ENCODE data around the gene ADAMTS1.

The ADAMTS1 gene

GRCh38 chr21:26834181-26834905 lies 10.9 kb downstream of the ADAMTS1 start:
- Histone ChIP-seq H3K9me3 (replicated peaks in 1 of 2; ENCODE audit: control insufficient read depth in 2 of 2, insufficient read depth in 1 of 2, low read depth in 1 of 2, low read length in 2 of 2) (peaks cover 0 to 1% of the 10 kb centered on the region in 2 donors), H3K4me1 (ENCODE audit: control insufficient read depth in 2 of 2, insufficient read depth in 1 of 2, low read depth in 1 of 2, low read length in 2 of 2) (no peaks in the 10 kb centered on the region), H2BK12ac (ENCODE audit: low read length) (no peak overlapping the region), H3K18ac (ENCODE audit: low read length) (no peak overlapping the region), H2BK120ac (ENCODE audit: low read depth, low read length) (no peak overlapping the region), H2BK15ac (ENCODE audit: low read length) (no peak overlapping the region), H3K4me2 (ENCODE audit: insufficient read depth, low read length, poor library complexity, severe bottlenecking) (no peak overlapping the region), H3K23ac (ENCODE audit: low read depth, low read length, poor library complexity) (no peak overlapping the region), H4K91ac (ENCODE audit: low read depth, low read length, poor library complexity) (no peak overlapping the region), H2AK5ac (ENCODE audit: low read depth, low read length) (no peak overlapping the region), H3K79me1 (ENCODE audit: low read depth, low read length) (no peaks in the 10 kb centered on the region), H2AFZ (ENCODE audit: low read length) (no peak overlapping the region), H2BK5ac (ENCODE audit: low read length) (no peak overlapping the region), H3K4me3 (ENCODE audit: low read length in 2 of 2) (no peak overlapping the region), H3K27ac (replicated peaks; ENCODE audit: low read length) (no peak overlapping the region), H3K9ac (ENCODE audit: low read depth, low read length, poor library complexity) (no peak overlapping the region), H4K8ac (ENCODE audit: low read depth, low read length) (no peak overlapping the region), H3K36me3 (replicated peaks in 1 of 2; ENCODE audit: control insufficient read depth in 2 of 2, insufficient read depth in 2 of 2, low read length in 2 of 2) (peaks cover 14 to 31% of the 10 kb centered on the region in 2 donors), H3K4ac (ENCODE audit: low read length) (no peak overlapping the region), H3K14ac (ENCODE audit: low read length) (no peak overlapping the region), H3K27me3 (ENCODE audit: control insufficient read depth in 3 of 3, insufficient read depth in 3 of 3, low read depth in 1 of 3, low read length in 3 of 3) (no peaks in the 10 kb centered on the region)
- no peak for DNase-seq (ENCODE audit: low spot score)
- WGBS, 2 donors (ENCODE audit: extremely low coverage in 2 of 2, insufficient read length in 2 of 2, insufficient replicate concordance in 1 of 2), result no CpG with 5 or more reads among the region's 2 CpGs

- Histone ChIP-seq H3K4me1 (ENCODE audit: control insufficient read depth in 2 of 2, insufficient read depth in 1 of 2, low read depth in 1 of 2, low read length in 2 of 2) (no peaks in the 10 kb centered on the region), H2AFZ (ENCODE audit: low read length) (no peak overlapping the region), H3K4ac (ENCODE audit: low read length) (peak overlapping the region; percentile 1), H3K27ac (replicated peaks; ENCODE audit: low read length) (no peak overlapping the region), H3K36me3 (replicated peaks in 1 of 2; ENCODE audit: control insufficient read depth in 2 of 2, insufficient read depth in 2 of 2, low read length in 2 of 2) (peaks cover 13 to 22% of the 10 kb centered on the region in 2 donors), H2BK120ac (ENCODE audit: low read depth, low read length) (no peak overlapping the region), H3K23ac (ENCODE audit: low read depth, low read length, poor library complexity) (peak overlapping the region; percentile 34), H4K8ac (ENCODE audit: low read depth, low read length) (no peak overlapping the region), H3K14ac (ENCODE audit: low read length) (no peak overlapping the region), H3K27me3 (ENCODE audit: control insufficient read depth in 3 of 3, insufficient read depth in 3 of 3, low read depth in 1 of 3, low read length in 3 of 3) (no peaks in the 10 kb centered on the region), H2AK5ac (ENCODE audit: low read depth, low read length) (peak overlapping the region; percentile 53), H4K91ac (ENCODE audit: low read depth, low read length, poor library complexity) (no peak overlapping the region), H3K4me3 (ENCODE audit: low read length in 2 of 2) (no peak overlapping the region), H3K79me1 (ENCODE audit: low read depth, low read length) (no peaks in the 10 kb centered on the region), H2BK12ac (ENCODE audit: low read length) (no peak overlapping the region), H3K9ac (ENCODE audit: low read depth, low read length, poor library complexity) (no peak overlapping the region), H3K9me3 (replicated peaks in 1 of 2; ENCODE audit: control insufficient read depth in 2 of 2, insufficient read depth in 1 of 2, low read depth in 1 of 2, low read length in 2 of 2) (peaks cover 0 to 1% of the 10 kb centered on the region in 2 donors), H3K18ac (ENCODE audit: low read length) (peak overlapping the region; percentile 61), H2BK5ac (ENCODE audit: low read length) (peak overlapping the region; percentile 70), H3K4me2 (ENCODE audit: insufficient read depth, low read length, poor library complexity, severe bottlenecking) (no peak overlapping the region), H2BK15ac (ENCODE audit: low read length) (no peak overlapping the region)
- WGBS, 2 donors (ENCODE audit: extremely low coverage in 2 of 2, insufficient read length in 2 of 2, insufficient replicate concordance in 1 of 2), result no CpG with 5 or more reads among the region's 6 CpGs
- no peak for DNase-seq (ENCODE audit: low spot score)
These were observed 11.7 kb downstream of the ADAMTS1 start for GRCh38 chr21:26833460-26833939.

- Histone ChIP-seq H2BK15ac (ENCODE audit: low read length) (no peak overlapping the region), H3K27ac (replicated peaks; ENCODE audit: low read length) (no peak overlapping the region), H3K4me3 (ENCODE audit: low read length in 2 of 2) (no peak overlapping the region), H3K9ac (ENCODE audit: low read depth, low read length, poor library complexity) (no peak overlapping the region), H2AK5ac (ENCODE audit: low read depth, low read length) (peak overlapping the region; percentile 53), H3K27me3 (ENCODE audit: control insufficient read depth in 3 of 3, insufficient read depth in 3 of 3, low read depth in 1 of 3, low read length in 3 of 3) (no peaks in the 10 kb centered on the region), H4K91ac (ENCODE audit: low read depth, low read length, poor library complexity) (no peak overlapping the region), H3K14ac (ENCODE audit: low read length) (no peak overlapping the region), H4K8ac (ENCODE audit: low read depth, low read length) (no peak overlapping the region), H2BK5ac (ENCODE audit: low read length) (peak overlapping the region; percentile 70), H3K36me3 (replicated peaks in 1 of 2; ENCODE audit: control insufficient read depth in 2 of 2, insufficient read depth in 2 of 2, low read length in 2 of 2) (peaks cover 11 to 17% of the 10 kb centered on the region in 2 donors), H3K4me2 (ENCODE audit: insufficient read depth, low read length, poor library complexity, severe bottlenecking) (no peak overlapping the region), H3K23ac (ENCODE audit: low read depth, low read length, poor library complexity) (no peak overlapping the region), H2BK12ac (ENCODE audit: low read length) (no peak overlapping the region), H3K79me1 (ENCODE audit: low read depth, low read length) (no peaks in the 10 kb centered on the region), H3K9me3 (replicated peaks in 1 of 2; ENCODE audit: control insufficient read depth in 2 of 2, insufficient read depth in 1 of 2, low read depth in 1 of 2, low read length in 2 of 2) (peaks cover 0 to 1% of the 10 kb centered on the region in 2 donors), H3K4me1 (ENCODE audit: control insufficient read depth in 2 of 2, insufficient read depth in 1 of 2, low read depth in 1 of 2, low read length in 2 of 2) (no peaks in the 10 kb centered on the region), H3K18ac (ENCODE audit: low read length) (peak overlapping the region; percentile 61), H3K4ac (ENCODE audit: low read length) (no peak overlapping the region), H2BK120ac (ENCODE audit: low read depth, low read length) (no peak overlapping the region), H2AFZ (ENCODE audit: low read length) (no peak overlapping the region)
- no CpG with 5 or more reads among the region's 4 CpGs for WGBS, 2 donors (ENCODE audit: extremely low coverage in 2 of 2, insufficient read length in 2 of 2, insufficient replicate concordance in 1 of 2)
- no peak for DNase-seq (ENCODE audit: low spot score)
These were observed 12.2 kb downstream of the ADAMTS1 start for GRCh38 chr21:26833011-26833410.

- no peak overlapping the region for H2BK120ac ChIP-seq (ENCODE audit: low read depth, low read length)
- H3K36me3 ChIP-seq (replicated peaks in 1 of 2; ENCODE audit: control insufficient read depth in 2 of 2, insufficient read depth in 2 of 2, low read length in 2 of 2), result peaks cover 6 to 13% of the 10 kb centered on the region in 2 donors
- no peak overlapping the region for H3K9ac ChIP-seq (ENCODE audit: low read depth, low read length, poor library complexity)
- H2AFZ ChIP-seq (ENCODE audit: low read length), result no peak overlapping the region
- no peak overlapping the region for H4K91ac ChIP-seq (ENCODE audit: low read depth, low read length, poor library complexity)
- H4K8ac ChIP-seq (ENCODE audit: low read depth, low read length), result no peak overlapping the region
- H3K27ac ChIP-seq (replicated peaks; ENCODE audit: low read length), result no peak overlapping the region
- no peak overlapping the region for H3K4me3 ChIP-seq (ENCODE audit: low read length in 2 of 2)
- peak overlapping the region; percentile 38 for H3K14ac ChIP-seq (ENCODE audit: low read length)
- H2AK5ac ChIP-seq (ENCODE audit: low read depth, low read length), result no peak overlapping the region
- H2BK12ac ChIP-seq (ENCODE audit: low read length), result no peak overlapping the region
- WGBS, 2 donors (ENCODE audit: extremely low coverage in 2 of 2, insufficient read length in 2 of 2, insufficient replicate concordance in 1 of 2), result no CpG with 5 or more reads among the region's 11 CpGs
- no peak overlapping the region for H3K23ac ChIP-seq (ENCODE audit: low read depth, low read length, poor library complexity)
- no peaks in the 10 kb centered on the region for H3K27me3 ChIP-seq (ENCODE audit: control insufficient read depth in 3 of 3, insufficient read depth in 3 of 3, low read depth in 1 of 3, low read length in 3 of 3)
- H3K79me1 ChIP-seq (ENCODE audit: low read depth, low read length), result no peaks in the 10 kb centered on the region
- peaks cover 0 to 1% of the 10 kb centered on the region in 2 donors for H3K9me3 ChIP-seq (replicated peaks in 1 of 2; ENCODE audit: control insufficient read depth in 2 of 2, insufficient read depth in 1 of 2, low read depth in 1 of 2, low read length in 2 of 2)
- no peaks in the 10 kb centered on the region for H3K4me1 ChIP-seq (ENCODE audit: control insufficient read depth in 2 of 2, insufficient read depth in 1 of 2, low read depth in 1 of 2, low read length in 2 of 2)
- no peak for DNase-seq (ENCODE audit: low spot score)
- H3K4ac ChIP-seq (ENCODE audit: low read length), result no peak overlapping the region
- H2BK5ac ChIP-seq (ENCODE audit: low read length), result no peak overlapping the region
- no peak overlapping the region for H3K18ac ChIP-seq (ENCODE audit: low read length)
- no peak overlapping the region for H2BK15ac ChIP-seq (ENCODE audit: low read length)
- no peak overlapping the region for H3K4me2 ChIP-seq (ENCODE audit: insufficient read depth, low read length, poor library complexity, severe bottlenecking)
These were observed 12.7 kb downstream of the ADAMTS1 start for GRCh38 chr21:26832546-26832945.

Measured in neuronal stem cell (in vitro differentiated cells).